Hepatocyte (in vitro differentiated cells): Measurements from ENCODE around the gene WNT6. TPM values are rescaled to one million over a fixed set of nuclear protein-coding genes. Genes with fewer than 3 reads are reported as not detected.

Experiments used
- DNase-seq: peaks from one replicate; pipeline ENCODE4 v3.0.0-alpha.2; 2016; ENCODE audit warnings: low spot score
- H2AFZ ChIP-seq: fragments of 200-600 bp; sonication (generic); 2 replicates; pipeline ENCODE4 v1.6.0; 2016; ENCODE audit warnings: antibody characterized with exemption, mild to moderate bottlenecking
- H3K27ac ChIP-seq: fragments of 200-600 bp; sonication (generic); 2 replicates; pipeline ENCODE4 v1.5.1; 2016; ENCODE audit warnings: mild to moderate bottlenecking
- H3K27me3 ChIP-seq: fragments of 200-600 bp; sonication (generic); 2 replicates; pipeline ENCODE4 v1.6.1; 2016
- H3K36me3 ChIP-seq: fragments of 200-600 bp; sonication (generic); replicated peaks from 2 replicates; pipeline ENCODE4 v1.5.1; 2016; ENCODE audit warnings: low read depth; ENCODE audit not compliant: insufficient read depth
- H3K4me1 ChIP-seq: fragments of 200-600 bp; sonication (generic); 2 replicates; pipeline ENCODE4 v1.5.1; 2016; ENCODE audit warnings: mild to moderate bottlenecking, moderate library complexity; ENCODE audit not compliant: insufficient read depth
- H3K4me2 ChIP-seq: fragments of 200-600 bp; sonication (generic); 2 replicates; pipeline ENCODE4 v1.6.0; 2016
- H3K4me3 ChIP-seq: fragments of 200-600 bp; sonication (generic); 2 replicates; pipeline ENCODE4 v1.5.1; 2016; ENCODE audit warnings: mild to moderate bottlenecking
- H3K79me2 ChIP-seq: fragments of 200-600 bp; sonication (generic); 2 replicates; pipeline ENCODE4 v1.6.0; 2017; ENCODE audit warnings: mild to moderate bottlenecking
- H3K9me2 ChIP-seq: fragments of 200-600 bp; sonication (generic); replicated peaks from 2 replicates; pipeline ENCODE4 v1.6.0; 2017; ENCODE audit warnings: mild to moderate bottlenecking; ENCODE audit not compliant: insufficient read depth
- H3K9me3 ChIP-seq: fragments of 200-600 bp; sonication (generic); 2 replicates; pipeline ENCODE4 v1.5.1; 2016; ENCODE audit warnings: low read depth, mild to moderate bottlenecking
- H4K20me1 ChIP-seq: fragments of 200-600 bp; sonication (generic); 2 replicates; pipeline ENCODE4 v1.6.0; 2016; ENCODE audit warnings: mild to moderate bottlenecking; ENCODE audit not compliant: insufficient read depth, poor library complexity, severe bottlenecking
- EZH2 ChIP-seq: fragments of 200-600 bp; sonication (generic); IDR thresholded peaks from 2 replicates; pipeline ENCODE4 v1.6.1; 2016; ENCODE audit warnings: antibody characterized with exemption, mild to moderate bottlenecking, borderline replicate concordance
- EZH2phosphoT487 ChIP-seq: fragments of 200-600 bp; sonication (generic); IDR thresholded peaks from one replicate; pipeline ENCODE4 v1.6.1; 2018; ENCODE audit warnings: antibody characterized with exemption, mild to moderate bottlenecking, low read depth, moderate library complexity; ENCODE audit not compliant: unreplicated experiment, severe bottlenecking
- WGBS: methylation state at CpG from one replicate; pipeline ENCODE4 v1.1.6; 2016; ENCODE audit warnings: low lambda C conversion rate; ENCODE audit errors: missing lambda C conversion rate; 5-methylcytosine and 5-hydroxymethylcytosine counted together
- polyA plus RNA-seq: library from polyadenylated mRNA; unstranded; fragments of >200 nt; fragmentation: Nextera tagmentation; extraction: Ambion mirVana; gene quantifications from 2 replicates; pipeline ENCODE4 v1.2.1, GENCODE V29; 2016
- total RNA-seq: library from RNA; depleted of rRNA; stranded (reverse); fragments of >200 nt; gene quantifications from 2 replicates; pipeline ENCODE4 v1.2.3, GENCODE V29; 2014
- TF ChIP-seq, protein P1 (sequence below): fragments of 200-600 bp; sonication (generic); IDR thresholded peaks from 2 replicates; pipeline ENCODE4 v1.5.1; 2016; ENCODE audit warnings: antibody characterized with exemption, mild to moderate bottlenecking; ENCODE audit not compliant: poor library complexity

Gene WNT6
- total and polyA plus RNA-seq, 2 experiments from 2014 or later: 7.1 to 22.8 TPM

- H3K4me3 ChIP-seq: no peak overlapping the region
- no peaks in the 10 kb centered on the region for H3K79me2 ChIP-seq
- H3K9me3 ChIP-seq: no peaks in the 10 kb centered on the region
- no peak for DNase-seq
- peaks cover 69% of the 10 kb centered on the region for H3K27me3 ChIP-seq
- H3K4me1 ChIP-seq: peaks cover 23% of the 10 kb centered on the region
- no peaks in the 10 kb centered on the region for H4K20me1 ChIP-seq
- TF ChIP-seq EZH2phosphoT487: no peak
- no peak for TF ChIP-seq EZH2
- TF ChIP-seq, protein P1, sequence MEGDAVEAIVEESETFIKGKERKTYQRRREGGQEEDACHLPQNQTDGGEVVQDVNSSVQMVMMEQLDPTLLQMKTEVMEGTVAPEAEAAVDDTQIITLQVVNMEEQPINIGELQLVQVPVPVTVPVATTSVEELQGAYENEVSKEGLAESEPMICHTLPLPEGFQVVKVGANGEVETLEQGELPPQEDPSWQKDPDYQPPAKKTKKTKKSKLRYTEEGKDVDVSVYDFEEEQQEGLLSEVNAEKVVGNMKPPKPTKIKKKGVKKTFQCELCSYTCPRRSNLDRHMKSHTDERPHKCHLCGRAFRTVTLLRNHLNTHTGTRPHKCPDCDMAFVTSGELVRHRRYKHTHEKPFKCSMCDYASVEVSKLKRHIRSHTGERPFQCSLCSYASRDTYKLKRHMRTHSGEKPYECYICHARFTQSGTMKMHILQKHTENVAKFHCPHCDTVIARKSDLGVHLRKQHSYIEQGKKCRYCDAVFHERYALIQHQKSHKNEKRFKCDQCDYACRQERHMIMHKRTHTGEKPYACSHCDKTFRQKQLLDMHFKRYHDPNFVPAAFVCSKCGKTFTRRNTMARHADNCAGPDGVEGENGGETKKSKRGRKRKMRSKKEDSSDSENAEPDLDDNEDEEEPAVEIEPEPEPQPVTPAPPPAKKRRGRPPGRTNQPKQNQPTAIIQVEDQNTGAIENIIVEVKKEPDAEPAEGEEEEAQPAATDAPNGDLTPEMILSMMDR: no peak
- H3K27ac ChIP-seq: no peak overlapping the region
- no peaks in the 10 kb centered on the region for H3K9me2 ChIP-seq
- 41% methylated on average over 11 of the region's 12 CpGs for WGBS
- H3K36me3 ChIP-seq: no peaks in the 10 kb centered on the region
- H2AFZ ChIP-seq: no peak overlapping the region
- H3K4me2 ChIP-seq: no peak overlapping the region
Measured at GRCh38 chr2:218856167-218856895, 3.3 kb upstream of the WNT6 start.

DNA sequence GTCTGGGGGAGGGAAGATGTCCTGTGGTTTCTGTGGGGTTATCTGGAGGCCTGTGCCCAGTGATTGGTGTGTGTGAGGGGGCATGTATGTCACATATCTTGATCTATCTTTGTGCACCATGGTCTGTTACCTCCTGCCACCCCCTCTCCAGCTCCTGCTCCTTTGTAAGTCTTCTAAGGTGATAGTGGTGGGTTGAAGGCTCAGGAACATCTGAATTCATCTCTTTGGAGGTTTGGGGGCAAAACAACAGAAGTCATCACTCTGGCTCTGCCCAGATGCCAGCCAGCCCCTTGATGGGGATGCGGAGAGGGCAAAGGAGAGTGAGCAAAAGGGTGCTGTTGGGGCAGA is 2.7 kb upstream of the WNT6 start:
- Histone ChIP-seq H3K4me2 (no peak overlapping the region), H2AFZ (no peak overlapping the region), H4K20me1 (no peaks in the 10 kb centered on the region), H3K9me2 (no peaks in the 10 kb centered on the region), H3K4me3 (no peak overlapping the region), H3K27me3 (peaks cover 74% of the 10 kb centered on the region), H3K4me1 (peaks cover 23% of the 10 kb centered on the region), H3K79me2 (no peaks in the 10 kb centered on the region), H3K27ac (no peak overlapping the region), H3K36me3 (no peaks in the 10 kb centered on the region), H3K9me3 (no peaks in the 10 kb centered on the region)
- TF ChIP-seq EZH2 (no peak), EZH2phosphoT487 (no peak)
- TF ChIP-seq, protein P1: no peak
- 82% methylated on average over 1 of the region's 1 CpG for whole genome bisulfite sequencing
- no peak for DNase-seq

GRCh38 chr2:218857371-218858137 is 2.1 kb upstream of the WNT6 start:
- H3K9me3 ChIP-seq: no peaks in the 10 kb centered on the region
- no peak overlapping the region for H3K27ac ChIP-seq
- H3K4me2 ChIP-seq: no peak overlapping the region
- H3K79me2 ChIP-seq: no peaks in the 10 kb centered on the region
- H3K4me1 ChIP-seq: peaks cover 23% of the 10 kb centered on the region
- WGBS: 29% methylated on average over 10 of the region's 10 CpGs
- TF ChIP-seq EZH2phosphoT487 (no peak), EZH2 (no peak)
- TF ChIP-seq, protein P1: no peak
- no peaks in the 10 kb centered on the region for H4K20me1 ChIP-seq
- H3K36me3 ChIP-seq: no peaks in the 10 kb centered on the region
- no peak overlapping the region for H2AFZ ChIP-seq
- no peak for DNase-seq
- H3K4me3 ChIP-seq: no peak overlapping the region
- H3K9me2 ChIP-seq: no peaks in the 10 kb centered on the region
- peaks cover 80% of the 10 kb centered on the region for H3K27me3 ChIP-seq
